Measurements from ENCODE around the gene CTNNA2.

The CTNNA2 gene

DNA sequence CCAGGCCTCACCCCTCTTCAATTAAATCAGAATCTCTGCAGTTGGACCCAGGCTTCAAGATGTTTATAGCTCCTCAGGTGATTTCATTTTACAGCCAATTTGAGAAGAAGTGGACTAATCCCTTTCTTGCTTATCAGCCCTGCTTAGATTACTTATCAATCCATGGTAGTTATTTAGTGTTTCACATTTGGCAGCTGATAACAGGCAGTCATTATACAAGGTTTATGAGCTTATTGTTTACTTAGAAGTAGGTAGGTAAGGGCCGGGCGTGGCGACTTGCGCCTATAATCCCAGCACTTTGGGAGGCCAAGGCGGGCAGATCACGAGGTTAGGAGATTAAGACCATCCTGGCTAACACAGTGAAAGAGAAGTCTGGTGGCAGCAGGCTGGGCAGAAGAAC is 237.5 kb downstream of the CTNNA2 start:
- Histone ChIP-seq H3K36me3 (no peaks in the 10 kb centered on the region), H3K9me3 (ENCODE audit: severe bottlenecking) (no peaks in the 10 kb centered on the region), H3K27ac (no peak overlapping the region), H3K27me3 (ENCODE audit: insufficient read depth, low read depth, severe bottlenecking) (peaks cover 12% of the 10 kb centered on the region), H3K4me3 (ENCODE audit: low read depth, low read length) (no peak overlapping the region)
- TF ChIP-seq, protein P1, sequence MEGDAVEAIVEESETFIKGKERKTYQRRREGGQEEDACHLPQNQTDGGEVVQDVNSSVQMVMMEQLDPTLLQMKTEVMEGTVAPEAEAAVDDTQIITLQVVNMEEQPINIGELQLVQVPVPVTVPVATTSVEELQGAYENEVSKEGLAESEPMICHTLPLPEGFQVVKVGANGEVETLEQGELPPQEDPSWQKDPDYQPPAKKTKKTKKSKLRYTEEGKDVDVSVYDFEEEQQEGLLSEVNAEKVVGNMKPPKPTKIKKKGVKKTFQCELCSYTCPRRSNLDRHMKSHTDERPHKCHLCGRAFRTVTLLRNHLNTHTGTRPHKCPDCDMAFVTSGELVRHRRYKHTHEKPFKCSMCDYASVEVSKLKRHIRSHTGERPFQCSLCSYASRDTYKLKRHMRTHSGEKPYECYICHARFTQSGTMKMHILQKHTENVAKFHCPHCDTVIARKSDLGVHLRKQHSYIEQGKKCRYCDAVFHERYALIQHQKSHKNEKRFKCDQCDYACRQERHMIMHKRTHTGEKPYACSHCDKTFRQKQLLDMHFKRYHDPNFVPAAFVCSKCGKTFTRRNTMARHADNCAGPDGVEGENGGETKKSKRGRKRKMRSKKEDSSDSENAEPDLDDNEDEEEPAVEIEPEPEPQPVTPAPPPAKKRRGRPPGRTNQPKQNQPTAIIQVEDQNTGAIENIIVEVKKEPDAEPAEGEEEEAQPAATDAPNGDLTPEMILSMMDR (IDR thresholded peaks at IDR 0.05; ENCODE audit: low read depth, low read length) = no peak
- DNase-seq = no peak

DNA sequence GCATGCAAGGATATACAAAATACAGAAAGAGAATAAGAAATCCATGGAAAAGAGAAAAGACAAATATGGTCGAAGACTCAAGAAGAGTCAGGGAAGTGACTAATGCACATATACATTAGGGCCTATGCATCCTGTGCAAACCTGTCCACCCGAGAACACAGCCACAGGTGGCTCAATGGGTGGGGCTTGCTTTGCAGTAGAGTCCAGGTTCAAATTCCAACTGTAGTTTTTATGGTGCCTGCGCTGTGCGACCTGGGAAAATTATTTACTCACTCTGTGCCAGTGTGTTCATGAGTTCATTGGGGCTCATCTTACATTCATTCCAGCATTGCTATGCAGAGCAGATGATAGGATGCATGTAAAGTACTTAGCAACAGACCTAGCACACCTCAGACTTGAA is 244.7 kb downstream of the CTNNA2 start:
- peaks cover 9% of the 10 kb centered on the region for H3K27me3 ChIP-seq (ENCODE audit: insufficient read depth, low read depth, severe bottlenecking)
- TF ChIP-seq, protein P1 (IDR thresholded peaks at IDR 0.05; ENCODE audit: low read depth, low read length) = no peak
- H3K36me3 ChIP-seq = no peaks in the 10 kb centered on the region
- H3K27ac ChIP-seq = no peak overlapping the region
- H3K4me3 ChIP-seq (ENCODE audit: low read depth, low read length) = no peak overlapping the region
- DNase-seq = no peak
- H3K9me3 ChIP-seq (ENCODE audit: severe bottlenecking) = no peaks in the 10 kb centered on the region

DNA sequence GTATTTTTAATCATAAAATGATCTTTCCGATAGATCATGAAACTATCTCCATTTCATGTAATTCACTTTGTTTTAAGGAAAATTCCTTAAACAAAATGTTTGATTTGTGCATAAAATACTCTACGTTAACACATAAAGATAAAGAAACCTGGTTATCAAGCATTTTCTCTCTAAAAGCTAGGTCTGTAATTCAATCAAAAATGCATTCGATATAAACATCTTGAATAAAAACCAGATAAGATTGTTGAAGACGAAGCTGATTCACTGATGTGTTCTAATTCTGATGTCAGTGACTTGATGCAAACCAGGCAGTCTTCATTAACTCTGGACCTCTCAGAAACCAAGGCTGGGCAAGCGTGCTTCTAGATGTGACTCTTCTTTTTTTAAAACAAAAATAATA is 245.2 kb downstream of the CTNNA2 start:
- no peaks in the 10 kb centered on the region for H3K9me3 ChIP-seq (ENCODE audit: severe bottlenecking)
- H3K4me3 ChIP-seq (ENCODE audit: low read depth, low read length) = no peak overlapping the region
- no peaks in the 10 kb centered on the region for H3K36me3 ChIP-seq
- H3K27me3 ChIP-seq (ENCODE audit: insufficient read depth, low read depth, severe bottlenecking) = peaks cover 7% of the 10 kb centered on the region
- DNase-seq = no peak
- TF ChIP-seq, protein P1 (IDR thresholded peaks at IDR 0.05; ENCODE audit: low read depth, low read length) = no peak
- H3K27ac ChIP-seq = no peak overlapping the region

DNA sequence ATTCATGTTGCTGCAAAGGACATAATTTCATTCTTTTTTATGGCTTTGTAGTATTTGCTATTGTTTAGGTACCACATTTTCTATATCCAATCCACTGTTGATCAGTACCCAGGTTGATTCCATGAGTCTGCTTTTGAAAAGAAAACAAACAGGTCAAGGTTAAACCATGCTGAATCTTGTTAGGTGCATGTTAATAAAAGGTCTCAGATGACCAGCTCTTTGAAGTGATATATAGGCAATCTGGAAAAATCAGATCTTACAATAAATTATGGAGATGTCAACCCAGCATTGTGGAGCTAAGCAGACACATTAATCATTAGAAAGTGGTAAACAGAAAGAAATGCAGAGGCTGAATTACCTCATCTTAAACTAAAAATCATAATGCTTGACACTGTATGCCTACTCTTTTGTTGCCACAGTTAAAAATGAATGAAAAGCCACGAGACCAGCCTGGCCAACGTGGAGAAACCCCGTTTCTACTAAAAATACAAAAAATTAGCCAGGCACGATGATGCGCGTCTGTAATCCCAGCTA is 246.0 kb downstream of the CTNNA2 start:
- Histone ChIP-seq H3K4me3 (ENCODE audit: low read depth, low read length) (no peak overlapping the region), H3K27ac (no peak overlapping the region), H3K36me3 (no peaks in the 10 kb centered on the region), H3K9me3 (ENCODE audit: severe bottlenecking) (no peaks in the 10 kb centered on the region), H3K27me3 (ENCODE audit: insufficient read depth, low read depth, severe bottlenecking) (peaks cover 2% of the 10 kb centered on the region)
- TF ChIP-seq, protein P1 (IDR thresholded peaks at IDR 0.05; ENCODE audit: low read depth, low read length) = no peak
- DNase-seq = no peak

DNA sequence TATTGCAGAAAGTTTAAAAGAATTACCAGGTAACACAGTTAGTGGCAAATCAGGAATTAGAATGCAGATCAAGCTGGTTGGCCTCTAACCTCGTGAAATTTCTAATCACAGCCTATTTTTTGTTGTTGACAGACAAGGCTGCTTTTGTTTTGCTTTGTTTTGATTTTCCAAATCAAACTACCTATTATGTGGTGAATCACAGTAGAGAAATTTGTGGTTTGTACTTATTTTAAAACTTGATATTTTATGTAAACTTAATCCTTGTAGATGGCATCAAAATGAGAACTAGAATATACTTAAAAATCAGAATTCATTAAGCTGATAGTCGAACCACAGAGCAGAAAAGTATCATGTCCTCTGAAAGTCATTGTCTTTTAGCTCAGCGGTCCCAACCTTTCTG is 258.1 kb downstream of the CTNNA2 start:
- TF ChIP-seq, protein P1 (IDR thresholded peaks at IDR 0.05; ENCODE audit: low read depth, low read length) = no peak
- Histone ChIP-seq H3K4me3 (ENCODE audit: low read depth, low read length) (no peak overlapping the region), H3K9me3 (ENCODE audit: severe bottlenecking) (no peaks in the 10 kb centered on the region), H3K36me3 (no peaks in the 10 kb centered on the region), H3K27ac (no peak overlapping the region), H3K27me3 (ENCODE audit: insufficient read depth, low read depth, severe bottlenecking) (peaks cover 7% of the 10 kb centered on the region)
- no peak for DNase-seq

DNA sequence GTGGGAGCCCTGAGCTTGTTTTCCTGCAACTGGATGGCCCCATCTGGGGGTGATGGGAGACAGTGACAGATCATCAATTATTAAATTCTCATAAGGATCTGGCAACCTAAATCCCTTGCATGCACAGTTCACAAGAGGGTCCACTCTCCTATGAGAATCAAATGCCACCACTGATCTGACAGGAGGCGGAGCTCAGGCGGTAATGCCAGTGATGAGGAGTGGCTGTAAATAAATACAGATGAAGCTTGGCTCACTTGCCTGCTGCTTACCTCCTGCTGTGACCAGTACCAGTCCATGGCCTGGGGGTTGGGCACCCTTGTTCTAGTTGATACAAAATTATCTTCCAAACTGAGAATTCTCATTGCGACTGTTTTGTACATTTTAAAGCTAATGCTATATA is 258.6 kb downstream of the CTNNA2 start:
- Histone ChIP-seq H3K36me3 (no peaks in the 10 kb centered on the region), H3K4me3 (ENCODE audit: low read depth, low read length) (no peak overlapping the region), H3K9me3 (ENCODE audit: severe bottlenecking) (no peaks in the 10 kb centered on the region), H3K27me3 (ENCODE audit: insufficient read depth, low read depth, severe bottlenecking) (peaks cover 7% of the 10 kb centered on the region), H3K27ac (no peak overlapping the region)
- no peak for DNase-seq
- TF ChIP-seq, protein P1 (IDR thresholded peaks at IDR 0.05; ENCODE audit: low read depth, low read length) = no peak
